G401.6 (cell line): ENCODE measurements around the gene UXS1.

Experiments used
- FAIRE-seq: peaks from 2 replicates; lab custom pipeline; 2012; peaks lifted over from hg19 to GRCh38; lab: Jason Lieb, UNC

Gene UXS1

GRCh38 chr2:106129592-106129991, 64.5 kb downstream of the UXS1 start:
- FAIRE-seq: no peak

- FAIRE-seq: no peak
Observed at GRCh38 chr2:106129150-106129549, 65.0 kb downstream of the UXS1 start.

- no peak for FAIRE-seq
Observed at GRCh38 chr2:106127776-106128268, 66.3 kb downstream of the UXS1 start.

GRCh38 chr2:106127282-106127771, 66.8 kb downstream of the UXS1 start:
- FAIRE-seq: no peak

- FAIRE-seq: no peak
Observed at GRCh38 chr2:106126705-106127281, 67.3 kb downstream of the UXS1 start.

GRCh38 chr2:106126295-106126694, 67.8 kb downstream of the UXS1 start:
- no peak for FAIRE-seq

- no peak for FAIRE-seq
Observed at GRCh38 chr2:106124905-106125549, 69.1 kb downstream of the UXS1 start.

- FAIRE-seq: no peak
Observed at GRCh38 chr2:106124106-106124756, 69.9 kb downstream of the UXS1 start.

GRCh38 chr2:106122157-106122556, 71.9 kb downstream of the UXS1 start:
- FAIRE-seq: no peak

GRCh38 chr2:106120432-106120831, 73.7 kb downstream of the UXS1 start:
- no peak for FAIRE-seq

GRCh38 chr2:106119074-106119473, 75.0 kb downstream of the UXS1 start:
- FAIRE-seq: no peak

- FAIRE-seq: no peak
Observed at GRCh38 chr2:106117882-106118684, 76.0 kb downstream of the UXS1 start.

- FAIRE-seq: no peak
Observed at GRCh38 chr2:106117347-106117746, 76.8 kb downstream of the UXS1 start.

GRCh38 chr2:106116248-106116647, 77.9 kb downstream of the UXS1 start:
- FAIRE-seq: no peak

GRCh38 chr2:106115665-106116064, 78.4 kb downstream of the UXS1 start:
- no peak for FAIRE-seq

GRCh38 chr2:106115250-106115649, 78.9 kb downstream of the UXS1 start:
- no peak for FAIRE-seq

- no peak for FAIRE-seq
Observed at GRCh38 chr2:106114166-106114565, 79.9 kb downstream of the UXS1 start.

GRCh38 chr2:106113361-106113966, 80.6 kb downstream of the UXS1 start:
- no peak for FAIRE-seq

- FAIRE-seq: no peak
Observed at GRCh38 chr2:106111882-106112571, 82.1 kb downstream of the UXS1 start.

GRCh38 chr2:106109675-106110424, 84.3 kb downstream of the UXS1 start:
- FAIRE-seq: no peak

GRCh38 chr2:106108791-106109190, 85.3 kb downstream of the UXS1 start:
- FAIRE-seq: no peak
